Tibial artery (tissue), 4 donors: ENCODE results near the gene FRAS1.
"Not testable (repeated sequence)": the region's sequence is repeated elsewhere in the genome, so short reads cannot be mapped to it uniquely, and the experiment has no call there.

Source experiments
- DNase-seq, 2 donors: peaks; one replicate each; pipeline ENCODE4 v3.0.0-alpha.2; 2019
- H3K27ac ChIP-seq, 2 donors: fragments of 200-600 bp; sonication (generic) in 1 of 2; 1 replicate in 1 of 2; 2 replicates in 1 of 2; pipeline ENCODE4 v1.5.1; 2018 to 2019; ENCODE audit warnings: mild to moderate bottlenecking in 1 of 2
- H3K27me3 ChIP-seq, 2 donors: fragments of 200-600 bp; sonication (generic) in 1 of 2; one replicate each; pipeline versions ENCODE4 v1.5.1 to v1.6.0; 2016 to 2019
- H3K36me3 ChIP-seq, 3 donors: fragments of 200-600 bp; sonication (generic) in 2 of 3; one replicate each; pipeline ENCODE4 v1.5.1; 2016 to 2019; ENCODE audit warnings: mild to moderate bottlenecking in 2 of 3
- H3K4me1 ChIP-seq, 4 donors: fragments of 200-600 bp; sonication (generic) in 2 of 4; 1 replicate in 3 of 4; 2 replicates in 1 of 4; pipeline ENCODE4 v1.5.1; 2016 to 2019
- H3K4me3 ChIP-seq, 2 donors: fragments of 200-600 bp; sonication (generic) in 1 of 2; 1 replicate in 1 of 2; 2 replicates in 1 of 2; pipeline ENCODE4 v1.5.1; 2018 to 2019; ENCODE audit warnings: mild to moderate bottlenecking in 2 of 2
- H3K9me3 ChIP-seq, 3 donors: fragments of 200-600 bp; sonication (generic) in 1 of 3; one replicate each; pipeline ENCODE4 v1.5.1; 2016 to 2019
- CTCF ChIP-seq, 2 experiments: fragments of 200-600 bp in 1 of 2; fragments of 450-650 bp in 1 of 2; IDR thresholded peaks; one replicate each; pipeline ENCODE4 v1.5.1; 2017 to 2019; ENCODE audit warnings: antibody characterized with exemption in 2 of 2, mild to moderate bottlenecking in 1 of 2, moderate library complexity in 1 of 2
- intact Hi-C: fragments of 100-400 bp; cut with DNase I; formaldehyde crosslinking; loops from one replicate; pipeline ENCODE4 v1.15.0; 2023; ENCODE audit warnings: low total_unique reads

FRAS1 gene

DNA sequence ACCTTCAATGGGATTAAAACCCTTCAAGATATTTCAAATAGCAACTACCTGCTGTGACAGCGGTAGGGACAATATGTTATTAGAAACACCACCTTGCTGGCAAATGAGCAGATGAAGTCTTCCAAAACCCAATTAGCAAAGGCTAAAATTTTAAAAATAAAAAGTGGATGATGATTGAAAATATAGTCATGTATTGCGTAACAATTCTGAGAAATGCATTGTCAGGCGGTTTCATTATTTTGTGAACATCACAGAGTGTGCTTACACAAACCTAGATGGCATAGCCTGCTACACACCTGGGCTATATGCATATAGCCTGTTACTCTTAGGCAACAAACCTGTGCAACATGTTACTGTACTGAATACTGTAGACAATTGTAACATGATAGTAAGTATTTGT is 403.2 kb downstream of the FRAS1 start:
- H3K9me3 ChIP-seq, result no peaks in the 10 kb centered on the region
- H3K36me3 ChIP-seq, result no peaks in the 10 kb centered on the region
- no peaks in the 10 kb centered on the region for H3K27me3 ChIP-seq
- TF ChIP-seq CTCF (IDR thresholded peaks at IDR 0.05), result no peak
- intact Hi-C loops, result no loop called here
- no peak for DNase-seq
- no peaks in the 10 kb centered on the region for H3K4me1 ChIP-seq
- H3K4me3 ChIP-seq, result no peak overlapping the region
- H3K27ac ChIP-seq, result no peak overlapping the region

GRCh38 chr4:78464265-78464664 is 407.1 kb downstream of the FRAS1 start:
- no peaks in the 10 kb centered on the region for H3K9me3 ChIP-seq
- no peak overlapping the region for H3K27ac ChIP-seq
- no peaks in the 10 kb centered on the region for H3K27me3 ChIP-seq
- no peak for TF ChIP-seq CTCF (IDR thresholded peaks at IDR 0.05)
- DNase-seq, result no peak
- no peaks in the 10 kb centered on the region for H3K36me3 ChIP-seq
- H3K4me1 ChIP-seq, result no peaks in the 10 kb centered on the region
- no peak overlapping the region for H3K4me3 ChIP-seq
- intact Hi-C loops, result no loop called here

- H3K4me3 ChIP-seq, H3K4me1 ChIP-seq, H3K27ac ChIP-seq, H3K36me3 ChIP-seq, H3K27me3 ChIP-seq, H3K9me3 ChIP-seq, DNase-seq, intact Hi-C loops: not testable (repeated sequence)
Measured at GRCh38 chr4:78467223-78467622, 410.1 kb downstream of the FRAS1 start.

DNA sequence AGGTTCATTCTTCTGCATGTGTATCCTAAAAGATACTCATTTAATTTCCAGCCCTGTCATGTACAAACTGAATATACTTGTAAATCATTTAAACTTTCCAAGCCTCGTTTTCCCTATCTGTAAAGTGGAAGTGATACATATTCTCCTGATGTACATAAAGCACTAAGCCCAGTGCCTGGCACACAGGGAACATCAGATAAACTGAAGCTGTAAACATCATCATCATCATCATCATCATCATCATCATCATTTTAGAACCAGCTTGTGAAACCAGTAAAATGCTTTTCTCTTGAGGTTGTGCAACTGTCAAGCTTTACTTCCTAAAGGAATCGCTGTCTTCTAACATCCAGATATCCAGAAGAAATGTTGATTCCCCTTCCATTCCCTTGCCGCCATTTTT is 411.1 kb downstream of the FRAS1 start:
- intact Hi-C loops, result no loop called here
- TF ChIP-seq CTCF (IDR thresholded peaks at IDR 0.05), result no peak
- Histone ChIP-seq H3K4me3 (no peak overlapping the region), H3K27me3 (no peaks in the 10 kb centered on the region), H3K36me3 (no peaks in the 10 kb centered on the region), H3K9me3 (no peaks in the 10 kb centered on the region), H3K4me1 (no peaks in the 10 kb centered on the region), H3K27ac (no peak overlapping the region)
- no peak for DNase-seq

- no peak for TF ChIP-seq CTCF (IDR thresholded peaks at IDR 0.05)
- H3K36me3 ChIP-seq, result no peaks in the 10 kb centered on the region
- intact Hi-C loops, result no loop called here
Measured at GRCh38 chr4:78476108-78476704, 419.1 kb downstream of the FRAS1 start.

DNA sequence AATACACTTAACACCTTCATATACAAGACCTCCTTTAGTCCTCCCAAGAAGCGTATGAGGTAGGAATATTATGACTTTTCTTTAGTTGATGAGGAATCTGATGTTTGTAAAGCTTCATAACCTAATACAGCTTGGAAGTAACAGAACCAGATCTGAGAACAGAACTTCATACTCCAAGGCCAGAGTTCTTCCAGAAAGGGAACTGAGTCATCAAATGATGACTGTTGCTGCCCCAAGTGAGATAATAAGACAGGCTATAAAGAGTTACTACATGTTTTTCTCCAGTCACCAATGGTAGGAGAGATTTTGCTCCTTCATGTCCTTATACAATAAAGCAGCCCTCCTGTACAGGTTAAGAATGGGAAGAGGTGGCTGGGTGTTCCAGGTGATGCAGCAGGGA is 420.2 kb downstream of the FRAS1 start:
- Histone ChIP-seq H3K27ac (no peak overlapping the region), H3K4me3 (no peak overlapping the region), H3K27me3 (no peaks in the 10 kb centered on the region), H3K9me3 (no peaks in the 10 kb centered on the region), H3K36me3 (no peaks in the 10 kb centered on the region), H3K4me1 (no peaks in the 10 kb centered on the region)
- DNase-seq, result no peak
- TF ChIP-seq CTCF (IDR thresholded peaks at IDR 0.05), result no peak
- intact Hi-C loops, result no loop called here

More at GRCh38 chr4:78476108-78476704, 419.1 kb downstream of the FRAS1 start:
- Histone ChIP-seq H3K9me3 (no peaks in the 10 kb centered on the region), H3K27me3 (no peaks in the 10 kb centered on the region), H3K27ac (no peak overlapping the region), H3K4me1 (no peaks in the 10 kb centered on the region), H3K4me3 (no peak overlapping the region)
- DNase-seq, result no peak
